ENCODE measurements around the gene DSTN. TPM values are rescaled to one million over a fixed set of nuclear protein-coding genes. Genes with fewer than 3 reads are reported as not detected.
A peak's percentile ranks its signal among the peaks of the same experiment; 100 is the strongest.

The DSTN gene
- total RNA-seq, 3 donors from 2014 or later: 180 to 384 (median 272) TPM

DNA sequence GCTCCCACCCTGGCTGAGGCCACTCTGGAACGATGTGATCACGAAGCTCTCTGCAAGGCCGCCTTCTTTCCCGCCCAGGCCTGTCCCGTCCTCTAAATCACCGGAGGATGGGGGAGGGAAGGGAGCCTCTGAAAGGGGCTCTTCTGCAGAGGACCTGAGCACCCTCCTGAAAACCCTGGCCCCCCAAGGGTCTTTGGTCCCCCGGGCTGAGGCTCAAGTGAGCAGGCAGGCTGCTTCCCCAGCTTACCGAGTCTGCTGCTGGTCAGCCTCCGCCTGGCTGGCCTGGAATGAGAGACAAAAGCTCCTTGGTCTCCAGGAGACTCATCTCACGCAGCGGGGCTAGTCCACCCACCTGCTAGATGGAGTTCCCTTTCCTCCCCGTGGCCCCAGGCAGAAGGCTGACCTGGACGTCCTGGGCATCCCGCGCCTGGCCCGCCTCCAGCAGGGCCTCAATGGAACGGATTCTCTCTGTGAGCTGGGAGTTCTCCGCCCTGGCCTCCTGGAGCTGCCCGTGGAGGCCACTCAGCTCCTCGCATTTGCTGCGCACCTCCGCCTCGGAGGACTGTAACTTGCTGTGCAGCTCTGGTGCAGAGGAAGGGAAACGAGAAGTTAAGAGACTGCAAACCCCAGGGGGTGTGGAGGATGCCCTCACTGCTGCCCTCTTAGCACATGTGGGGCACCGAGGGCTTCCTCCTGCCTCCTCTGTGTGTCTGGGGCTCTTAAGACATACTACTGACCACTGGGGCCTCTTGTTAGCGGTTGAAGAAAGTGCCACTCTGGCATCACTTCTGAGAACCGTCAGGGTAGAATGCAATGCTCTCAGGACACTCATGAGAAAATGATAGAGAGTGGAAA lies 57.5 kb downstream of the DSTN start:
- TF ChIP-seq POLR2A (IDR thresholded peaks at IDR 0.05) (no peak), POLR2AphosphoS5 (IDR thresholded peaks at IDR 0.05) (no peak)
- TF ChIP-seq, protein P1, sequence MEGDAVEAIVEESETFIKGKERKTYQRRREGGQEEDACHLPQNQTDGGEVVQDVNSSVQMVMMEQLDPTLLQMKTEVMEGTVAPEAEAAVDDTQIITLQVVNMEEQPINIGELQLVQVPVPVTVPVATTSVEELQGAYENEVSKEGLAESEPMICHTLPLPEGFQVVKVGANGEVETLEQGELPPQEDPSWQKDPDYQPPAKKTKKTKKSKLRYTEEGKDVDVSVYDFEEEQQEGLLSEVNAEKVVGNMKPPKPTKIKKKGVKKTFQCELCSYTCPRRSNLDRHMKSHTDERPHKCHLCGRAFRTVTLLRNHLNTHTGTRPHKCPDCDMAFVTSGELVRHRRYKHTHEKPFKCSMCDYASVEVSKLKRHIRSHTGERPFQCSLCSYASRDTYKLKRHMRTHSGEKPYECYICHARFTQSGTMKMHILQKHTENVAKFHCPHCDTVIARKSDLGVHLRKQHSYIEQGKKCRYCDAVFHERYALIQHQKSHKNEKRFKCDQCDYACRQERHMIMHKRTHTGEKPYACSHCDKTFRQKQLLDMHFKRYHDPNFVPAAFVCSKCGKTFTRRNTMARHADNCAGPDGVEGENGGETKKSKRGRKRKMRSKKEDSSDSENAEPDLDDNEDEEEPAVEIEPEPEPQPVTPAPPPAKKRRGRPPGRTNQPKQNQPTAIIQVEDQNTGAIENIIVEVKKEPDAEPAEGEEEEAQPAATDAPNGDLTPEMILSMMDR (IDR thresholded peaks at IDR 0.05): no peak
- Histone ChIP-seq H3K36me3 (peaks cover 15% of the 10 kb centered on the region), H3K4me3 (no peak overlapping the region), H3K9me3 (no peaks in the 10 kb centered on the region), H3K27me3 (no peaks in the 10 kb centered on the region), H3K27ac (peak overlapping the region; percentile 66 to 69), H3K4me1 (no peaks in the 10 kb centered on the region)
- intact Hi-C loops (cut with DNase I; ENCODE audit: low total_unique reads): no loop called here
- no peak for DNase-seq (ENCODE audit: low spot score in 2 of 2)

DNA sequence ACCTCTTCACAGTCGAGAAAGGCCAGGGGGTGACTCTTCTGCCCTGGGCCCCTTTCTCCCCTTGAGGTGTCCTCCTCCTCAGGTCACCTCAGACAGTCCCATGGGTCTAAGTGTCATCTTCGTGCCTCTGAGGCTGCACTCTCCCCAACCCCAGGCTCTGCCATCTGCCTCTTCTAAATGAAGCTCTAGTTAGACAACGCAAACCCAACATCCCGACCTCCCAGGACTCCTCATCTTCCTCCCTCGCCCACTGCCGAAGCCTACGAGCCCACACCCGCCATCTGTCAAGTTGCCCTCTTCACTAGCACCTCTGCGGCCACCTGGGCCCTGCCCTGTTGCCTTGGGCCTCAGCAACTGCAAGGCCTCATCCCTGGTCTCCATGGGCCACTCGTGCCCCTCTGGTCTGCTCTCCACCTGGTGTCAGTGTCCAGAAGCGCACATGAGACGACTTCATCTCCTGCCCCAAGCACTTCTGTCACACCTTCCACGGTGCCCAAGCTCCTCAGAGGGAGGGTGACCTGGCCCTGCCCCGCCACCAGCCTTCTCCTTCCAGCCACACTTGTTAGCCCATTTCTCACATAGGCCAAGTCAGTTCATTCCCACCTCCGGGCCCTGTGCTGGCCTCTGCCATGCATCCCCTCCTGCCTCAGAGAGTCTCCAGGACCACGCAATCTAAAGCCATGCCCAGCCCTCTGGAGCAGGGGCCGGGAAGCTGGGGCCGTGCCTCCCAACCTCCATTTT lies 58.4 kb downstream of the DSTN start:
- Histone ChIP-seq H3K4me1 (no peaks in the 10 kb centered on the region), H3K36me3 (peaks cover 9% of the 10 kb centered on the region), H3K27ac (peak overlapping the region; percentile 19 to 69), H3K4me3 (no peak overlapping the region), H3K27me3 (no peaks in the 10 kb centered on the region), H3K9me3 (no peaks in the 10 kb centered on the region)
- DNase-seq (ENCODE audit: low spot score in 2 of 2): no peak
- intact Hi-C loops (cut with DNase I; ENCODE audit: low total_unique reads): no loop called here
- no peak for TF ChIP-seq POLR2A (IDR thresholded peaks at IDR 0.05)
- TF ChIP-seq, protein P1 (IDR thresholded peaks at IDR 0.05): no peak
- no peak for TF ChIP-seq POLR2AphosphoS5 (IDR thresholded peaks at IDR 0.05)

DNA sequence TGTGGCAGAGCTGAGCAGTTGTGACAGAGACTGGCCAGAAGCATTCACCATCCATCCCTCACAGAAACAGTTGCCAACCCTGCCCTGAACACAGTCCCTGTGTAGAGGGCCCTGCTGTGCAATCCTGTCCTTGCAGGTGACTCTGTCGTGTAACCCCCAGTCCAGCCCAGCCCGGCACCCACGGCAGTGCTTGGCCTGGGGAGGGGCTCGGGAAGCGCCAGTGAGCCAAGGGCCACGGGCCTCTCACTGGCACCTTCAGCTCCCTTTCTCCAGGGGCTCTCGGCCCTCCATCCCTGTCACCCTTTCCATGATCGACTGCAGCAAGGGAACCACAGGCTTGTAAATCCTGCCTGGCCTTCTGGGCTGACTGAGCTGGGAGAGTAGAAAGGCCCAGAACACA lies 59.1 kb downstream of the DSTN start:
- Histone ChIP-seq H3K9me3 (no peaks in the 10 kb centered on the region), H3K4me3 (no peak overlapping the region), H3K27ac (no peak overlapping the region), H3K36me3 (peaks cover 7% of the 10 kb centered on the region), H3K4me1 (no peaks in the 10 kb centered on the region), H3K27me3 (no peaks in the 10 kb centered on the region)
- intact Hi-C loops (cut with DNase I; ENCODE audit: low total_unique reads): no loop called here
- no peak for TF ChIP-seq POLR2A (IDR thresholded peaks at IDR 0.05)
- no peak for DNase-seq (ENCODE audit: low spot score in 2 of 2)

DNA sequence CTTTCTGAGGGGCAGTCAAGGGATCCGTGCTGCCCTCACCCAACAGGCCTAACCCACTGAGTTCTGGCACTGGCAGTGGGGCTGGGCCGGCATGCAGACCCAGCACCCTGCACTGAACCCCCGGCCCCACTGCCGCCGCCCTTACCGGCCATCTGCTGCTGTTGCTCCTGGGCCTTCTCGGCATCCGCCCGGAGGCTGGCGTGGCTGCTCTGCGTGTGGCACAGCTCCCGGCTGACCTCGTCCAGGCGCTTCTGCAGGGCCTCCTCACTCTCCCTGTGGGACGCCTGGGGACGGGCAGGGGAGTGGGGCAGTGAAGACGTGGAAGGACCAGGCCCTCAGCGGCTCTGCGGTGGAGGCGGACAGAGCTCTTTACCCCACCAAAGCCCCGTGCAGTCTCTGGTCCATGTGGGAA lies 59.8 kb downstream of the DSTN start:
- Histone ChIP-seq H3K27me3 (no peaks in the 10 kb centered on the region), H3K4me1 (no peaks in the 10 kb centered on the region), H3K36me3 (peaks cover 4% of the 10 kb centered on the region), H3K27ac (no peak overlapping the region), H3K4me3 (no peak overlapping the region), H3K9me3 (no peaks in the 10 kb centered on the region)
- no peak for DNase-seq (ENCODE audit: low spot score in 2 of 2)
- intact Hi-C loops (cut with DNase I; ENCODE audit: low total_unique reads): no loop called here
- TF ChIP-seq POLR2A (IDR thresholded peaks at IDR 0.05): no peak

DNA sequence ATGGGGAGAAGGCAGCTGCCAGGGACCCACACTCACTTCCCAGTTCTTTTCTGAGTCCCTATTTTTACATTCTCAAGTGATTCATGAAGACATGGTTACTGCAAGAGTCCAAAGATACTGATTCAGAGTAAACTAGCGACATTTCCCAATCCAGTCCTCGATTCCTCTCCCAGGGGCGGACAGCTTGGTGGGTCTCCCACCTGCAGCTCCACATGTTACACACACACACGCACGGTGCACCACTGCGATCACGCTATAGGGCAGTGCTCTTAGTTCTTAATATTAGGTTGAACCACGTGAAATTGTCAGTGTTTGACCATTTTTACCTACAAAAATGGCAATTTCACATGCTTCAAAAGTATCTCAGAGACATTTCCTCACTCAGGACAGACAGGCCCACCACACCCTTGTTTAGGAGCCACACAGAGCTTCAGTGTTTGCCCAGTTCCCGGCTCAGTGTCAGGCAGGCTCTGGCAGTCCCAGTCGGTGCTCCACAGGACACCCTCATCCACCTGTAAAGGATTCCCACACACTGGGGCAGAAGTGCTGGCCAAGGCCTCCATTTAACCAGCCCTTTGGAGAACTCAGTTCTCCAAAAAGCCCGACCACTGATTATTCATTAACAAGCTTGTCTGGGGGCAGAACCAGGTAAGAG lies 60.4 kb downstream of the DSTN start:
- H3K36me3 ChIP-seq: peaks cover 4% of the 10 kb centered on the region
- intact Hi-C loops (cut with DNase I; ENCODE audit: low total_unique reads): no loop called here

More for the DNA sequence above, 60.4 kb downstream of the DSTN start:
- no peak for DNase-seq (ENCODE audit: low spot score in 2 of 2)
- no peaks in the 10 kb centered on the region for H3K27me3 ChIP-seq
- H3K27ac ChIP-seq: no peak overlapping the region
- H3K4me1 ChIP-seq: peaks cover 0 to 5% of the 10 kb centered on the region in 2 donors
- H3K9me3 ChIP-seq: no peaks in the 10 kb centered on the region
- TF ChIP-seq POLR2A (IDR thresholded peaks at IDR 0.05): no peak
- TF ChIP-seq, protein P1 (IDR thresholded peaks at IDR 0.05): no peak
- TF ChIP-seq POLR2AphosphoS5 (IDR thresholded peaks at IDR 0.05): no peak
- no peak overlapping the region for H3K4me3 ChIP-seq

Measured in breast epithelium (tissue), 4 donors.